ENCODE measurements around the gene DHX35. TPM values are rescaled to one million over a fixed set of nuclear protein-coding genes. Genes with fewer than 3 reads are reported as not detected.

Gene DHX35
- total RNA-seq, 2 donors from 2014 or later, result 12.1 to 13.9 TPM

GRCh38 chr20:39042279-39043150, 80.4 kb downstream of the DHX35 start:
- peak; percentile 84 for DNase-seq (ENCODE audit: low spot score)
- intact Hi-C loops (cut with DNase I), result no loop called here

DNA sequence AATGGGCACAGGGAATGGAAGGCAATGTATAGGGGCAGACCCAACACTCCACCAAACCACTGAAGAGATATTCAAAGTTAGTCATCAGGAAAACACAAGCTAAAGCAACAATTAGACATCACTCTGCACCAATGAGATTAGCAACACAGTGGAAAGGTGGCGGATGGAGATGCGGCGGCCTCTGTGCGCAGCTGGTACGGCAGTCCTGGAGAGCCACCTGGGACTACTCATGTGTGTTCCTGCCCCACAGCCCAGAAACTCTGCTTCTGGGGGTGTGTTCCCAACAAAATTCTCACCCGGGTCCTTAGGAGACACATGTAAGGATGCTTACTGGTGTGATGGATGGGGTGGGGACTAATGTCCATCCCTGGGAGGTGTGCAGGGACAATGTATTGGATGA, 82.4 kb downstream of the DHX35 start:
- intact Hi-C loops (cut with DNase I), result no loop called here
- DNase-seq (ENCODE audit: low spot score), result no peak

- intact Hi-C loops (cut with DNase I), result loop anchor here in 1 of 2 donors (5.0 kb wide), 1 partner anchor 118 kb away; the partner anchor contains the start of gene FAM83D
- DNase-seq (ENCODE audit: low spot score), result no peak
Observed at GRCh38 chr20:39045676-39046075, 83.5 kb downstream of the DHX35 start.

DNA sequence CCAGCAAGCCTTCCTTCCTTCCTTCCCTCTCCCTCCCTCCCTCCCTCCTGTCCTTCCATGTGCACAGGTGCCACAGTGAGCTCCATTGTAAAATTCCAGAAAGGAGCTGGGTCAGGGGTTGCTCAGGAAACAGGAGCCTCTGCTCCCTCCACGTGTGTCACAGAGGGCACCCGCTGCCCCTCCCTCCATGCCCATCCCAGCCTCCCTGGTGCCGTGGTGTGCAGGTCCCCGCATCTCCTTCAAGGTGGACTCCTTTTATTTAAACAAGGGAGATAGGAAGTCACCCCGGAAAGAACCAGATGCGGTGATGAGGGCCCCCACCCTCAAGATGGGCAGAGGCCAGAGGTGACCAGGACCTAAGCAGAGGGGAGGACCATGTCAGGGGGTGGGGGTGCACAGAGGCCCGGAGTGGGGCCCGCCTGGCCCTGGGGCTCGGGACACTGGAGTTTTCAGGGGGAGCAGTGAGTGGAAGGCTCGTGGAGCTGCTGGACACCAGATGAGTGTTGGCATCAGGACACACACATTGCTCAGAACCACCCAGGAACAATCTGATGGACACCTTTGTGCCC, 85.4 kb downstream of the DHX35 start:
- no peak for DNase-seq (ENCODE audit: low spot score)
- intact Hi-C loops (cut with DNase I), result loop anchor here (1.0 to 5.0 kb wide), 2 partner anchors 120 to 121 kb away; partner anchors contain the start of gene FAM83D (in 2 of the 2)

DNA sequence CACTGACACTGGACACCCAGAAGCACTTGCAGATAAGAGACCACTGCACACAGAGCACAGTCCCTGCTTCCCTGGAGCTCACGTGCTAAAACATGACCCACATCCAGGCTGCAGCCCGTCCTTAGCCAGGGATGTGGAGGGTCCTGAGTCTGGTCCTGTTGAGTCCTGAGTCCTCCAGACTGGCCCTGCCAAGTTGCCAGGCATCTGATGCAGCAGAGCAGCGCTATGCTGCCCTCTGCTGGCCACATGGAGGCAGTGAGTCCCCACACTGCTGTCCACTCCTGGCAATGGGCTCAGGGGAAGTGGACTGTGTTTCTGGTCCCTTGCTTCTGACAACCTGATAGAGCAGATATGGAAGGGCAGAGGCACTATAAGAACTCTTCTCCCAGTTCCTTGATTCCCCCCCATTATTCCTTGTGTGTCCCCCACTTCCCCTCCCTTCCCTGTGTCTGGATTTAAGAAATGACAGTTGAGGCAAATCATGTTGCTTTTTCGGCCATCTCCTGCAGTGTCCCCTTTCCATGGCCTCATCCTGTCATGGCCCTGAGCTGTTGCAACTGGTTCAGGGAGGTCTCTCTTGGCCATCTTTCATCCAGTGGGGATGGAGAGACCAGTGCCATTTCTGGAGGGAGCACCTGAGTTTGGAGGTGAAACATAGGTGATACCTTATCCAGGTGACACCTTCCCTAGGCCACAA, 86.0 kb downstream of the DHX35 start:
- intact Hi-C loops (cut with DNase I), result loop anchor here (1.0 to 5.0 kb wide), 2 partner anchors 121 to 122 kb away; partner anchors contain the start of gene FAM83D (in 2 of the 2)
- DNase-seq (ENCODE audit: low spot score), result peak; percentile 95

GRCh38 chr20:39049148-39049547, 87.0 kb downstream of the DHX35 start:
- intact Hi-C loops (cut with DNase I), result loop anchor here in 1 of 2 donors (5.0 kb wide), 1 partner anchor 122 kb away; the partner anchor contains the start of gene FAM83D
- DNase-seq (ENCODE audit: low spot score), result no peak

DNA sequence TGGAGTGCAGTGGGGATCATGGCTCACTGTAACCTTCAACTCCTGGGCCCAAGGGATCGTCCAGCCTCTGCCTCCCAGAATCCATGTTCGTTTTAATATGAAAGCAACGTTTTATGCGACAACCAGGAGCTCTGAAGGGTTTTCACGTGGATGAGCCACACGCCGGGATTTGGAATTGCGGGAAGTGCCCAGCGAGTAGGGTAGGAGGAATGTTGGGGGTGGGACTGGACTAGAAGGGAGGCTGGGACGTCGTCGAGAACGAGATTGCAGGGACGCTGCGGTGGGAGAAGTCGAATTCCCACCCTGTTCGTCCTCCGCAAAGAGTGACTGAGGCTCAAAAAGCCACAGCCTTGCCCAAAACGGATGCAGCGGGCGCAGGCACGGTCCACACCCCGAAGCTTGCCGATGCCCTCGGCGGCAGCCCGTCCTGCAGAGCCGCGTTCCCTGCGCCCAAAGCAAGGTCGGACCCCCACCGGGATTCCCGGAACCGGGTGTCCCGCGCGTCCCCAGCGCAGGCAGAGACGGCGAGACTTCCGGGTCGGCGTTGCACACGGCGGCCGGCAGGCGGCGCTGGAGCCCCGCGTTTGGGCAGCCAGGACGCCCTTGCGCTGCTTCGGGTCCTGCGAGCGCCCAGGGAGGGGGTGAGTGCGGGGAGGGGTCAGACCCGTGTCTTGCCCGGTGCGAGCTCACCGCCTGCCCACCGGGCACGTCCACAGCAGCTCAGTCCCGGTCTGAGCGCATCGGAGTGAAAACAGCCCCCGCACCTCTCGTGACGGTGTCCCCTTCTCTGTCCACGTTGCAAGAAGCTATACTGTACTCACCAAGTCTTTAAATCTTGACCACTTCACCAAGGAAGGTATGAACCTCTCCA, 87.8 kb downstream of the DHX35 start:
- DNase-seq (ENCODE audit: low spot score), result peak; percentile 93
- intact Hi-C loops (cut with DNase I), result loop anchor here (5.0 to 10.0 kb wide), 2 partner anchors 123 to 405 kb away; partner anchors contain the start of gene FAM83D (in 1 of the 2)

DNA sequence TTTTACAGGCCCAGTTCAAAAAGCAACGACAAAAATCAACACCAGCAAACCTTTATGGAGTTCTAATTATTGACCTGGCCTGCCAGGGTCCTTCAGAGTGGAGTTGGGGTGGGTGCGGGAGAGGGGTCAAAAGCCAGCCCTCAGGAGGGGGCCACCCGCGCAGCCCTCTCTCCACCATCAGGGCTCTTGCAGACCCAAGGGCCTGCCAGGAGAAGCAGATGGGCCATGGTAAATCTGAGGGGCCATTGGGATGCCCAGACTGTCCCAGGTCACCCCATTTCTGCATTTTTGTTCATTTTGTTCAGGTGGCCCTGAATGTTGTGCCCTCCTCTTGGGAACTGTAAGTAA, 88.4 kb downstream of the DHX35 start:
- DNase-seq (ENCODE audit: low spot score), result no peak
- intact Hi-C loops (cut with DNase I), result loop anchor here in 1 of 2 donors (10.0 kb wide), 1 partner anchor 406 kb away; no protein-coding TSS in a partner anchor

- intact Hi-C loops (cut with DNase I), result loop anchor here in 1 of 2 donors (10.0 kb wide), 1 partner anchor 408 kb away; no protein-coding TSS in a partner anchor
Observed at GRCh38 chr20:39052676-39053075, 90.5 kb downstream of the DHX35 start.

GRCh38 chr20:39057143-39057542, 95.0 kb downstream of the DHX35 start:
- intact Hi-C loops (cut with DNase I), result loop anchor here in 1 of 2 donors (10.0 kb wide), 1 partner anchor 412 kb away; no protein-coding TSS in a partner anchor
- no peak for DNase-seq (ENCODE audit: low spot score)

More at GRCh38 chr20:39052676-39053075, 90.5 kb downstream of the DHX35 start:
- no peak for DNase-seq (ENCODE audit: low spot score)

DNA sequence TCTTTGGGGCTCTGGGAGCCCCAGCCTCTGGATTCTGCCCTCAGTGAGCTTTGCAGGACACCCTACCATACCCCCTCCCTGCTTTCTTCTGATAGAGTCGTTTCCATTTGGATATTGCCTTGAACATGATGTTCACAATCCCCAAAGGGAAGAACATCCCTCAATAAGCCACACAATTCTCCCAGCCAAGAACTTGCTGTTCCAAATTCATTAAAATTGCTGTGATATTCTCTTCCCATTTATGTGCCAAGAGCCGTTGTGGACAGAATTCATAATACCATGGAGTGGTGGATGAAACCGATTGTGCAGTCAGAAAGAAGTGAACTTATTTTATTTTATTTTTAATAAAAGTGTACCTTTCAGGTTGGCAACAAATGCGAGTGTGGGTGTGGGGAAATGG, 95.8 kb downstream of the DHX35 start:
- intact Hi-C loops (cut with DNase I), result loop anchor here in 1 of 2 donors (10.0 kb wide), 1 partner anchor 413 kb away; no protein-coding TSS in a partner anchor
- DNase-seq (ENCODE audit: low spot score), result no peak

- DNase-seq (ENCODE audit: low spot score), result no peak
- intact Hi-C loops (cut with DNase I), result loop anchor here in 1 of 2 donors (10.0 kb wide), 1 partner anchor 414 kb away; no protein-coding TSS in a partner anchor
Observed at GRCh38 chr20:39059036-39059435, 96.9 kb downstream of the DHX35 start.

- DNase-seq (ENCODE audit: low spot score), result no peak
- intact Hi-C loops (cut with DNase I), result no loop called here
Observed at GRCh38 chr20:39066471-39067242, 104.5 kb downstream of the DHX35 start.

- intact Hi-C loops (cut with DNase I), result no loop called here
- no peak for DNase-seq (ENCODE audit: low spot score)
Observed at GRCh38 chr20:39067526-39068216, 105.5 kb downstream of the DHX35 start.

DNA sequence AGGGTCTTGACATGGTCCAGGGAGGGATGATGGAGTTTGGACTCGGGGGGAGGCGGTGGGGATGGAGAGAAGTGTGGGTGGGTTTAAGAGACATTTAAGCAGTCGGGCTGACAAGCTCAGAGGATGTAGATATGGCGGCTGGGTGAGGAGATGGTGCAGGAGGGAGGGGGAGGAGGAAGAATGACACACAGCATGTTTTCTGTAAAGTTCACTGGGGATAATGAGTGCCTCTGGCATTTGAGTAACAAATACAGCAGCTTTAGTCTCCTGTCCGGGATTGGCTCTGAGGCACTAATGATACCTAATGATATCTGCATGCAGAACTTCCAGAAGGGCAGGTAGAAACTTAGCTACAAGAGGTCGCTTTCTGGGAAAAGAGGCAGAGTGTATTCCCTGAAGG, 107.8 kb downstream of the DHX35 start:
- no peak for DNase-seq (ENCODE audit: low spot score)
- intact Hi-C loops (cut with DNase I), result no loop called here

DNA sequence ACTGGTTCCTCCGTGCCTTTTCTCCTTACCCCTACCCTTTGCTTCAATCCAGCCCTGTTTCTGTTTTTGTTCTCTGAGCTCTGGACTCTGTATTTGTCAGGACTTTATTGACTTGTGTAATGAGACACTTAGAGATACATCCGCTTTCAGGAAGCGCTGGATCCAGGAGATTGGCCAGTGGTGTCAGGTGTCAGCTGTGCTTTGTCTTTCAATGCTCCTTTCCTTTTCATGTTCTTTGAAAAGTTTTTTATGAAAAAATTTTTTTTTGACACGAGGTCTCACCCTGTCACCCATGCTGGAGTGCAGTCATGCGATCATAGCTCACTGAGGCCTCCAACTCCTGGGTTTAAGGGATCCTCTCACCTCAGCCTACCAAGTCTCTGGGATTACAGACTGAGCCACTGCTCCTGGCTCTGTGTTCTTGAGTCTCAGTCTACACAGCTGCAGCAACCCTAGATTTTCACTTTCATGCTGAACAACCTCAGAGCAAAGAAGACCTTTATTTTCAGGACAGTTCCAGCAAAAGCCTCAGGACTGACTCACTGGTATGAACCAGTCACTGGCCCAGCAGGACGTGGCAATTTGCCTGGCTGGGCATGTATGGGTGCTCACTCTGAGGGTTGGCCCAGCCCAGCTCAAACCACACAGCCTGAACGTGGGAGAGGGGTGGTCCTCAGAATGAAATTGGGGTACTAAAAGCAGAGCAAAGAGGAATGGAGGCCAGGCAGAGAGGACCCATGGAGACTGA, 108.5 kb downstream of the DHX35 start:
- no peak for DNase-seq (ENCODE audit: low spot score)
- intact Hi-C loops (cut with DNase I), result no loop called here
